GM21526 (cell line): ENCODE measurements around the gene OXCT1.
A peak's percentile ranks its signal among the peaks of the same experiment; 100 is the strongest.
"Not testable (repeated sequence)": the region's sequence is repeated elsewhere in the genome, so short reads cannot be mapped to it uniquely, and the experiment has no call there.

Experiments
- ATAC-seq: cut with Tn5 transposase; IDR thresholded peaks from one replicate; pipeline ENCODE4 v1.9.1; 2021; ENCODE audit warnings: moderate library complexity; ENCODE audit not compliant: unreplicated experiment, low FRiP score

The OXCT1 gene

GRCh38 chr5:41875121-41875520, 4.9 kb upstream of the OXCT1 start:
- no peak for ATAC-seq

DNA sequence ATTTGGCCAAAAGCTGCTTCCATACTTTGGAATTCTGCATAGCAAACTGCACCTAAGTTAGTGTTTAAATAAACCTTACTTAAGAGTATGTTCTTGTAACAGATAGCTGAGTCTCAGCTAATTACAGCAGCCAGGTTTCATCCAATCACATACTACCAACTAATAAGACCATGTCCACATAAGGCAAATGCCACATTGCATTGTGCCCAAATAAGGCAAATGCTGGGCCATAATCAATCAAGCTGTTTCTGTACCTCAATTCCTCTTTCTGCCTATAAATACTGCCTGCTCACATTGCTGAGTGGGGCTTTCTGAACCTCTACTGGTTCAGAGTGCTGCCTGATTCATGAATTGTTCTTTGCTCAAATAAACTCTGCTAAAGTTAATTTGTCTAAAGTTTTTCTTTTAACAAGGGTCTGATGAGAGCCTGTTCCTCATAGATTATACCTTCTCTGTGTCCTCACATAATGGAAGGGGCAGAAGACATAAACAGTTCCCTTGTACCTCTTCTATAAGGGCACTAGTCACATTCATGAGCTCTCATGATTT, 4.4 kb upstream of the OXCT1 start:
- ATAC-seq, result no peak

- ATAC-seq, result no peak
Observed at GRCh38 chr5:41871852-41872251, 1.6 kb upstream of the OXCT1 start.

DNA sequence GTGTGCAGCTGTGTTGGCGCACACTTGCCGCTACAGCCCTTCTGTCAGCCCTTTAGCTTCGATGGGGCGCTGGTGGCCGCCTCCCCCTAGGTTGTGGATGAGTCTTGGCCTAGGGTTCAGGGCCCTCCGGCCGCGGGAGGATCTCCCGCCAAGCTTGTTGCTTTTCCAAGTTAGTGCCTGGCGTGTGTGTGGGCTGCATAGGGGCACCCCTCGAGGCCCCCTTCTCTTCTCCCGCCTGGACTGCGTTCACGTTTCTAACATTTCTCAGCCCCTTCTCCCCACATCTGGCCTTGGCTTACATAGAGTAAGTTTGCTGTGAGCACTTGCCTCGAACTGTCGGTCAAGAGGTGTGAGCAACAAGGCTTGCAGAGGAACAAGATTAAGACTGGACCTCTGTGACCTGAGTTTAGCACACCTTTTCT, 413 bp upstream of the OXCT1 start:
- no peak for ATAC-seq

GRCh38 chr5:41869151-41869723, 988 bp downstream of the OXCT1 start:
- ATAC-seq, result peak; percentile 1

DNA sequence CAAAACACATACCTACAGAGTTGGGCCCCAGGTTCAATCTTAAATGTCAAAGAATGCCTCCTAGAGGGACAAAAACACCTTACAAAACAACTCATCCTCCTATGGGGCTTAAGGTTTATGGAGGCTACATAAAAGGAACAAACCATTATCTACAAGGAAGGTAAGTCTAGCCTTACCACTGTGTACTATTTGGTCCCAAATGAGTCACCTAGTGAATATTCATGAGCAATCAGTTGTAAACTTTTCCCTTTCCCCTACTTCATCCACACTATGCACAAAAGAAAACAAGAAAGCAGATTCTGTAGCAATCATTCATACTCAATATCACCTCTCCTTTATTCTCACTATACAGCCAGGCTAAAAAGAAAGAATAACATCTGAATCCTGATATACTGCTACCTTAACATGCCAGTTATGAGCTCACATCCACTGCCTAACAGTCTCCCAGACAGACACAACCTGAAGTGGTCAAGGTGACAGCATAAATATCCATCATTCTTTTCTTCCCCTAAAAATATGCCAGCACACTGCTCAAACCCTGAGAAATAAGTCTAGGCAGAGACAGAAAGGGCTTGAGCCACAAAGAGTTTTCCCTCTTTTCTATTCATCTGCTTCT, 6.2 kb downstream of the OXCT1 start:
- ATAC-seq, result peak; percentile 42

DNA sequence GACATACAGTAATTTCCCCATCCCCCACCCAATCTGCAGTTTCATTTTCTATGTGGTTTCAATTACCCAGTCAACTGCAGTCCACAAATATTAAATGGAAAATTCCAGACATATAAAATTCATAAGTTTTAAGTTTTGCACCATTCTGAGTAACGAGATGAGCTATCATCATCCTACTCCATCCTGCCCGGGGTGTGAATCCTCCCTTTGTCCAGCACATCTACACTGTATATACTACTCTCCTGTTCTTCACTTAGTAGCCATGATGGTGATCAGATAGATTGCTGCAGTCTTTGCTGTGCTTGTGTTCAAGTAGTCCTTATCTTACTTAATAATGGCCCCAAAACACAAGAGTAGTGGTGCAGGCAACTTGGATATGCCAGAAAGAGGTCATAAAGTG, 11.3 kb downstream of the OXCT1 start:
- no peak for ATAC-seq

DNA sequence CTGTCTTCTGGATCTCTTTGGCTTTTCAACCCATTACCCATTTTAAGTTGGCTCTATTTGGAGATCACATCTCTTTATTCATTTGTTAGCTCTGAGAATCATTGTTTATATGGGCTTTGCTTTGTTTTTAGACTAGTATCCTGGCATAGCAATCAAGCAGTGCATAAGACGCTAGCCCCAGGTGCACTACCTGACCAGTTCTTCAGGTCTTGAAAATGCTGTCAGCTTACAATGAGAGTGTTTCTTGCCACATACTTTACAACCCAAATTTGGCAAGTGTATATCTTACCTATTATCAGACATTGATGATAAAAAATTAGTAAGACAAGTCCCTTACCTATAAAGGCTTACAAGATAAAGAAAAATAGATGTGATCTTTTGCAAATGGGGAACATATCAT, 12.2 kb downstream of the OXCT1 start:
- ATAC-seq, result no peak

DNA sequence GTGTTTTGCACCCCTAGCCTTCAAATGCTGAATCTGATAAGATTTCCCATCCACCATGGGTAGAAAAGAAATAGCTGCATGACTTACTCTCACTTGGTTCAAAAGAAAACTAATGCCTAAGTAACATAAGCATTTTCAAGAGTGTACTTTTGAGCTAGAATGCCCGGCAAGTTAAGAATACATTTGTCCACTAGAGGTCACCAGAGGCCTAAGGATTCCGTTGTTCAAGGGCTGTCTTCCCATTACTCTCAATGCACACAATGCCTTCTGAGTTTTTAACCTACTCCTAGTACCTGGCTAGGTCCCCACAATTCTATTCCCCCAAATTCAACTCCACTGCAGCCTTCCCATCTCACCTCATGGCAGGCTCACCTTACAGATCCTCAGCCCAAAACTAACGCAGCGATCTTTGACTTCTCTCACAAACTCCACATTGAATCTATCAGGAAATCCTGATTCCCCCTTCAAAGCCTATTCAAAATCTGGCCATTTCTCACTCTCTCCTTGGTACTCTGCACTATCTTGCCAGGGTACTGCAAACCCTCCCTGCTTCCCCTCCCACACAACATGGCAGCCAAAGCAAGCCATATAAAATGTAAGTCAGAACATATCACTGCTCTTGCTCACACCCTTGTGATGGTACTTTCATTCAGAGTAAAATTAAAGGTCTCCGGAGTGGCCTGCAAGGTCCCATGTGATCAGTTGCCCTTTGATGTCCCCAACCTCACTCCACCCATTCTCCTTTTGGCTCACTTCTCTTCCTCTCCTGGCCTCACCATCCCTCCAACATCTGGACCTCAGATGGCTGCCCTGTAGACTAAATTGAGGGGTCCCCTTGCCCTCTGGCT, 13.4 kb downstream of the OXCT1 start:
- peak; percentile 83 for ATAC-seq

DNA sequence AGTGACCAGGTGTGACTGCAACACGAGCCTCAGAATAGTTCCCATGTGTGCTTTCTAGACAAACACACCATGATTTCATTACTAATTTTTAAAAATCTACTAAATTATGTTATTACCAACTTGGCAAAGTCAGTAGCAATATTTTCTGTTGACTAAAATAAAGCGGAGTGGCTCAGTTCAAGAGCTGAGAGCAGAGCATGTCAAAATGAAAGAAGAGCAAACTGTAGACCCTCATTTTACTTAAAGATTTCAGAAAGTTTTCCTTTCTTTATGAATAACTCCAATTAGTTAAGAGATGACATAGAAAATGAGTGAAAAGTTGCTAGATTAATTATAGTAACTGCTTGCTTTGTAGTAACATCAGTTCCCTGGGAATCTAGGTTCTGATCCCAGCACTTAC, 17.9 kb downstream of the OXCT1 start:
- ATAC-seq, result no peak

DNA sequence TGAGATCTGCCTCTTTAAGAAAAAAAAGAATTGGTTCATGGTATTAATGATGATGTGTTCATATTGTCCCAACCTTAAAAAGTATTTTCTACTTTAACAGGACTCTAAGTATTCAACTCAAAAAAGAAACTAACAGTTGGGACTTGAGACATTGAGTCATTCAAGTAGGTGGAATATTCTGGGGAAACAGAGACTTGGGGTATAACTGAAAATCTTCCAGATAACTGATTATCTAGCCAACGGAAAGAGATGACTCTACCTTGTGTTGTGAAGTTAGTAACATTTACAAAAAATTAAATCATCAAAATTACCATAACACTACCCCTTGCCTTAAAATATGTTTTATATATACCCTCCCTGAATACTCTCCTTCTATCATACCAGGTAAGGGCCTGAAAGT, 19.1 kb downstream of the OXCT1 start:
- no peak for ATAC-seq

- no peak for ATAC-seq
Observed at GRCh38 chr5:41848983-41849382, 21.2 kb downstream of the OXCT1 start.

DNA sequence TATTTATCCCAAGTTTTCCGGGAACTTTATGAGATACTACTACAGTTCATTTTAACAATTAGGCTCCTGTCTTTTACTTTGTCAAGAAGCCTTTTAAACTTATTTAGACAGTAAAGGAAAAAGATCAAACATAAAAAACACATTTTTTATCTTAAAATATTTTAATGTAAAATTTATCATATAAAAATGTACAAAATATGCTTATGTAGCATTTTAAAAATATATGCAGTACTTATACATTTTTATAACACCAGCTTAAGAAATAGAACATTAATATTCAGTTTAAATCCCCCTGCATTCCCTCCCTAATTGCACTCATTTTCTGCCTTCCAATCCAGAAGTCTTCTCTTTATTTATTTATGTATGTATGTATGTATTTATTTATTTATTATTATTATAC, 24.5 kb downstream of the OXCT1 start:
- not testable (repeated sequence) for ATAC-seq

- no peak for ATAC-seq
Observed at GRCh38 chr5:41844502-41844901, 25.7 kb downstream of the OXCT1 start.

GRCh38 chr5:41843456-41844370, 26.5 kb downstream of the OXCT1 start:
- peak; percentile 76 for ATAC-seq

GRCh38 chr5:41842777-41843176, 27.4 kb downstream of the OXCT1 start:
- peak; percentile 74 for ATAC-seq

- ATAC-seq, result no peak
Observed at GRCh38 chr5:41841325-41841724, 28.9 kb downstream of the OXCT1 start.

DNA sequence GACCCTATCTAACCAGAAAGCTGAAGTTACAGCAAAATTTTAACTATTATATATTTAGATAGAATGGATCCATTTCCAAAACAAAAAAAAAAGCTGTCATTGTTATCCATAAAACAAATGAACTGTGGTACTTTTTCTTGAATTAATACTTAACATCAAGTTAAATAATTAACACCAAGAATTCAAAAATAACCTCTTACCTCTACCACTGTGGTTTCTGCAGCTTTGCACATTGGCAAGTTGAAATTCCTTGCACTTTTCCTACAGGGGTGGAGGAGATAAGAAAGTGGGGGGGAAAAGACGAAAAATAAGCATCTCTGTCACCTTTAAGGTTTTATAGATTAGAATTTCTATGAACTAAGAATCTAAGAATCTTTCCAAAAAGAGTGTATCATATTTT, 30.0 kb downstream of the OXCT1 start:
- ATAC-seq, result no peak

GRCh38 chr5:41837793-41838192, 32.4 kb downstream of the OXCT1 start:
- ATAC-seq, result no peak

DNA sequence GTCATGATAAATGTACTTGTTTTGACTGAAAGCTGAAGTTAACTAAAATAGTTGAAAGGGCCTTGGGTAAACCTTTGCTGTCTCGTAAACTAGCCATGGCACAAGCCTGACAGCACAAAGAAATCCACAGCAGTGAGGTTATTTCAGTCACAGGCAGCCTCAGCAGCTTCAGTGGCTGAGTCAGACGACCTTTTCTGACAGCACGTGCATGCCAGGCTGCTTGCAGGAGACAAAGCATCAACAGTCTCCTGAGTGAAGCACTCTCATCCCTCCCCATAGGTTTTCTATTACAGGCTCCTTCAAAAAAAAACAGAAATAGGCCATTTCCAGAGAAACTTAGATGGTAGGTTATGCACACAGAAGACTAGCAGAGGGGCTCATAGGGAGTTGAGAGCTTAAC, 34.6 kb downstream of the OXCT1 start:
- no peak for ATAC-seq
